Measurements from ENCODE around the gene ZNF784.

The ZNF784 gene

GRCh38 chr19:55638864-55639359, 14.5 kb upstream of the ZNF784 start (continued):
- TF ChIP-seq ZBTB44 (tag by site-specific recombination; IDR thresholded peaks at IDR 0.05) (no peak), YY2 (tag by site-specific recombination; IDR thresholded peaks at IDR 0.05) (peak; percentile 85), ZBTB10 (tag by site-specific recombination; IDR thresholded peaks at IDR 0.05) (peak; percentile 39; the same call in 1 of the 2 replicates), ZNF585B (tag by site-specific recombination; IDR thresholded peaks at IDR 0.05) (no peak), ZNF223 (tag by site-specific recombination; IDR thresholded peaks at IDR 0.05) (no peak), ZSCAN23 (tag by site-specific recombination; IDR thresholded peaks at IDR 0.05) (no peak), ZNF266 (tag by site-specific recombination; IDR thresholded peaks at IDR 0.05; ENCODE audit: low read depth) (no peak), TRIM28 (IDR thresholded peaks at IDR 0.05; ENCODE audit: borderline replicate concordance, low read length) (no peak), ZSCAN16 (tag by site-specific recombination; IDR thresholded peaks at IDR 0.05) (no peak), ZNF10 (tag by site-specific recombination; IDR thresholded peaks at IDR 0.05) (no peak), YY1 (tag by site-specific recombination; IDR thresholded peaks at IDR 0.05) (peak; percentile 53; the same call in 1 of the 2 replicates), KLF16 (tag by site-specific recombination; IDR thresholded peaks at IDR 0.05) (peak; percentile 55; the same call in 1 of the 2 replicates), ZNF221 (tag by site-specific recombination; IDR thresholded peaks at IDR 0.05; ENCODE audit: borderline replicate concordance) (no peak), GFI1B (tag by site-specific recombination; IDR thresholded peaks at IDR 0.05) (no peak)
- TF ChIP-seq, protein P1, sequence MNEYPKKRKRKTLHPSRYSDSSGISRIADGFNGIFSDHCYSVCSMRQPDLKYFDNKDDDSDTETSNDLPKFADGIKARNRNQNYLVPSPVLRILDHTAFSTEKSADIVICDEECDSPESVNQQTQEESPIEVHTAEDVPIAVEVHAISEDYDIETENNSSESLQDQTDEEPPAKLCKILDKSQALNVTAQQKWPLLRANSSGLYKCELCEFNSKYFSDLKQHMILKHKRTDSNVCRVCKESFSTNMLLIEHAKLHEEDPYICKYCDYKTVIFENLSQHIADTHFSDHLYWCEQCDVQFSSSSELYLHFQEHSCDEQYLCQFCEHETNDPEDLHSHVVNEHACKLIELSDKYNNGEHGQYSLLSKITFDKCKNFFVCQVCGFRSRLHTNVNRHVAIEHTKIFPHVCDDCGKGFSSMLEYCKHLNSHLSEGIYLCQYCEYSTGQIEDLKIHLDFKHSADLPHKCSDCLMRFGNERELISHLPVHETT (tag by site-specific recombination; IDR thresholded peaks at IDR 0.05), result 0 out of 2 replicates have a peak, but pooled peaks have one; percentile 25
- TF ChIP-seq, protein P2, sequence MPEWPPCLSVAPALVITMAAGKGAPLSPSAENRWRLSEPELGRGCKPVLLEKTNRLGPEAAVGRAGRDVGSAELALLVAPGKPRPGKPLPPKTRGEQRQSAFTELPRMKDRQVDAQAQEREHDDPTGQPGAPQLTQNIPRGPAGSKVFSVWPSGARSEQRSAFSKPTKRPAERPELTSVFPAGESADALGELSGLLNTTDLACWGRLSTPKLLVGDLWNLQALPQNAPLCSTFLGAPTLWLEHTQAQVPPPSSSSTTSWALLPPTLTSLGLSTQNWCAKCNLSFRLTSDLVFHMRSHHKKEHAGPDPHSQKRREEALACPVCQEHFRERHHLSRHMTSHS (tag by site-specific recombination; IDR thresholded peaks at IDR 0.05), result no peak

GRCh38 chr19:55637534-55637933, 13.2 kb upstream of the ZNF784 start:
- Histone ChIP-seq H3K36me3 (ENCODE audit: control insufficient read depth in 2 of 2, insufficient read depth in 1 of 2, low read length in 2 of 2) (peaks cover 5 to 11% of the 10 kb centered on the region in 2 experiments; a peak in 2 of 3 replicates), H3K9me3 (ENCODE audit: control insufficient read depth, insufficient read depth, low read depth, low read length) (no peaks in the 10 kb centered on the region), H3K4me3 (ENCODE audit: low read depth, low read length) (no peak overlapping the region), H3K4me1 (ENCODE audit: control insufficient read depth, insufficient read depth, low read length) (peaks cover 20% of the 10 kb centered on the region), H3K27ac (ENCODE audit: extremely low read depth, low read depth, low read length) (no peak overlapping the region)
- TF ChIP-seq ZBTB8A (tag by site-specific recombination; IDR thresholded peaks at IDR 0.05) (no peak), ZNF398 (tag by site-specific recombination; IDR thresholded peaks at IDR 0.05) (no peak), PRDM1 (tag by site-specific recombination; IDR thresholded peaks at IDR 0.05) (0 out of 2 replicates have a peak, but pooled peaks have one; percentile 14), ZBTB17 (tag by site-specific recombination; IDR thresholded peaks at IDR 0.05) (peak; percentile 89), ZBTB20 (tag by site-specific recombination; IDR thresholded peaks at IDR 0.05) (no peak), EGR2 (tag by site-specific recombination; IDR thresholded peaks at IDR 0.05; ENCODE audit: low read depth) (peak; percentile 52), ZSCAN23 (tag by site-specific recombination; IDR thresholded peaks at IDR 0.05) (no peak), MEIS1 (CRISPR knock-in tag; IDR thresholded peaks at IDR 0.05; ENCODE audit: borderline replicate concordance) (no peak), HOXD13 (CRISPR knock-in tag; IDR thresholded peaks at IDR 0.05; ENCODE audit: borderline replicate concordance) (0 out of 2 replicates have a peak, but pooled peaks have one; percentile 19), ZNF426 (tag by site-specific recombination; IDR thresholded peaks at IDR 0.05) (no peak), GLIS2 (tag by site-specific recombination; IDR thresholded peaks at IDR 0.05) (no peak), WT1 (tag by site-specific recombination; IDR thresholded peaks at IDR 0.05) (no peak)
- CTCF ChIA-PET, result interaction anchor here (0.6 to 2.6 kb wide), 10 partner anchors 8 to 478 kb away, joined by 3 to 12 read pairs (median 5); partner anchors contain the start of genes ISOC2, U2AF2 and ZNF784
- POLR2A ChIA-PET, result interaction anchor here (1.0 to 2.1 kb wide), 4 partner anchors 10 to 38 kb away, joined by 4 to 10 read pairs (median 6); partner anchors contain the start of genes FIZ1, U2AF2 and ZNF784
